LHCN-M2 (cell line): Measurements from ENCODE around the gene TRIM10. TPM values are rescaled to one million over a fixed set of nuclear protein-coding genes. Genes with fewer than 3 reads are reported as not detected.
"Not testable (repeated sequence)": the region's sequence is repeated elsewhere in the genome, so short reads cannot be mapped to it uniquely, and the experiment has no call there.

Experiments
- DNase-seq: peaks from one replicate; pipeline ENCODE4 v3.0.0-alpha.2; 2012; ENCODE audit warnings: low read depth
- total RNA-seq: library from RNA; depleted of rRNA; stranded (reverse); fragments of >200 nt; gene quantifications from 2 replicates; pipeline ENCODE4 v1.2.3, GENCODE V29; 2014

The TRIM10 gene
- total RNA-seq, 1 experiment from 2014 or later: not detected

DNA sequence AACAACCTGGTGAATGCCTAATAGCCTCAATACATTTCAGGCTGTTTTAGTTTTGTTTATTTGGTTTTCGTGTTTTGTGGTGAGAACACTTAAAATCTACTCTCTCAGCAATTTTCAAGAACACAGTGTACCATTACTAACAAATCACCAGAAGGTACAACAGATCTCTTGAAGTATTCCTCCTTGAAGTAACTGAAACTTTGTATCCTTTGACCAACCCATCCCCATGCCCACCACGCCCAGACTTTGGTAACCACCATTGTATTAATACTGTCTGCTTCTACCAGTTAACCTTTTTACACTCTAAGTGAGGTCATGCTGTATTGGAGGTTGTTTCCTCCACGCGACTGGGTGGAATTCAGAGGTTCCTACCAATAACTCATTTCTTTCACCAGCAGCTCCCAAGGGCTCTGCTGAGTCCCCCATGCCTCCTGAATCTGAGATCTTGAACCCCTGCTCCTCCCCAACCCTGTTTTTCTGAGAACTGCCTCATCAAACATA lies 30.8 kb downstream of the TRIM10 start:
- no peak for DNase-seq

DNA sequence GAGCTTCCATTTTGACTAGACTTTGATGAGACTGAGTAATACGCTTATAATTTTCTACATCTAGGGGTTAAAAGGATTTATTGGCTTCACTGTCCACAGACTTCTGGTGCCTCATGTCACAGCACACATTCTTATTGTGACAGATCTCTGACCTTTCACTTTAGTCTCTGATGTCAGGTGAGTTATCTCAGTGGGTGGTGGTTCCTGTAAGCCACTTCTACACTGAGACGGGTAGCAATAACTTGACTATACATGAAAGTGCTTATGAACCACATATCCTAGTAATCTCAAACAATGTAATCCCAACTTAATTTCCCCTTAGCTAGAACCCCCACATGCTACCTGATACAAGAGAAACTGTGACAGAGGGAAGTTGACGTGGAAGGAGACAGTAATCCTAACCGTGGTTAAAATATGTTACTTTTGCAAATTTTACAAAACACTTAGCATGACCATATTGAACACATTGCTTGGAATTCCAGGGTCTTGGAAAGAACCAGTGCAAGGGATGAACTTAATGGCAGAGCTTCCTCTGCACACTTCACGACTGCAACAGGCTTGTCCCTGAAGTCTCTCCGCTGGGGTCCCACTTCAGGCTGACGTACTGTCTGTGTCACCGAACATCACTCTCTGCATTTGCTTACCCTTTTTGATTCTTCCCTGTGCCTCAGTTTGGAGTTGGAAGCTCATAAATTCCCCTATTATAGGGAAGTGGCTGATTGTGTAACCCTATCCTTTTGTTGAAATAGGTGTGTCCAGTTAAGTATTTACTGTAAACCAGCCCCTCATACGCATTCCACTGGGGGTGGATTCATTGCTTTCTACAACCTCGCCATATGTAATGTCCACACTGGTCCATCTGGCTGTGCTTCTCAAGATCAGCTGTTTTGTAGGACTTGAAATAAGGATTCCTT lies 31.5 kb downstream of the TRIM10 start:
- DNase-seq: peak; percentile 10

DNA sequence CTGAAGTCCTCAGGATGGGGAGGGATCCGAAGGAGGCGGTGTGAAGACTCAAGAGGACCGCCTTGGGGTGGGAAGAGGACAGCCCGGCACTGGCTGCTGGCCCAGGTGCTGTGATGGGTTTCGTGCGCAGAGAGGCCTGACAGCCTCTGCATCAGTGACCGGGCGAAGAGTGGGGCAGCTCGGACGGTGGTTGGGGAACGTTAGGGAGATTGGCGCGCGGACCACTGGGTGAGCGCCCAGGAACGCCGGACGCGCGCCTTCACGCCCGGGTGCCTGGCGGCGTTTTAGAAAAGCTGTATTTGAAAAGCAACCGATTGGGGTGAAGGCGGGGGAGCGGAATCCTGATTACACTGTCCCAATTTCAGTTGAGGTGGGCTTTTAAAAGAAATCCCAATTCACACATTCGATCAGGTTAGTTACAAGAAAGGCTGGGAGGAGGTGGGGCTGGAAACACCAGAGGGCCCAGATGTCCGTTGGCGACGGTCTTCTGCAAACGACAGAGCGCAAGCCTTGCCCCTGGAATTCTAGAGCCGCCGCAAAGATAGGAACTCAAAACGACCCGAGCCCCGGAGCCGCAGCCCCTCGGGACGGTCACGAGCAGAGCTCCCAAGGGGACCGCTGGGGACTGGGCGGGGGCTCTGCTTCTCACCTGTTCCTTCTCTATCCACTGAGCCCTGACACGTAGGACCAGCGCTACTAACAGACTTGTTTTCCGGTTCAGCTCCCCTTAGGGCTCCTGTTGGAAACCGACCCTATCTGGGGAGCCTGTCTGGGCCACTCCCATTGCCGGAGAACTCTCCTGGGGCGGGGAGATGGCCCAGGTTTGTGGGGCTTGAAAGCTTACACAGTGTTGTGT lies 33.5 kb downstream of the TRIM10 start:
- no peak for DNase-seq

DNA sequence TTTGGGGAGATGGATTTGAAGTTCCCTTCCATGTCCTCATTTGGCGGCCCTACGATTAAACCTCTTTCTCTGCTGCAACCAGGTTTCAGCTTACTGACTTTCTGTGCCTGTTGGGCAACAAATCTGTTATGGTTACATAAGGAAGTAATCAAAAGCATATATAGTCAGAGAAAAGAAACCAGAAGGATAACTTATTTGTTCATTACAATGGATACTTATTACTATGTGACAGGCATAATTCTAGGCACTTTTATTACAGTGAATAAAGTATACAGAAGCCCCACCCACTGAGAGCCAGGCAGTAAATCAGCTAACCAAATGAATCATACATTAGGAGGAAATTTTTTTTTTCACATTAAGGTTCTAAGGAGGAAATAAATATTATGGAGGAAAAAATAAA lies 38.5 kb downstream of the TRIM10 start:
- DNase-seq: no peak

DNA sequence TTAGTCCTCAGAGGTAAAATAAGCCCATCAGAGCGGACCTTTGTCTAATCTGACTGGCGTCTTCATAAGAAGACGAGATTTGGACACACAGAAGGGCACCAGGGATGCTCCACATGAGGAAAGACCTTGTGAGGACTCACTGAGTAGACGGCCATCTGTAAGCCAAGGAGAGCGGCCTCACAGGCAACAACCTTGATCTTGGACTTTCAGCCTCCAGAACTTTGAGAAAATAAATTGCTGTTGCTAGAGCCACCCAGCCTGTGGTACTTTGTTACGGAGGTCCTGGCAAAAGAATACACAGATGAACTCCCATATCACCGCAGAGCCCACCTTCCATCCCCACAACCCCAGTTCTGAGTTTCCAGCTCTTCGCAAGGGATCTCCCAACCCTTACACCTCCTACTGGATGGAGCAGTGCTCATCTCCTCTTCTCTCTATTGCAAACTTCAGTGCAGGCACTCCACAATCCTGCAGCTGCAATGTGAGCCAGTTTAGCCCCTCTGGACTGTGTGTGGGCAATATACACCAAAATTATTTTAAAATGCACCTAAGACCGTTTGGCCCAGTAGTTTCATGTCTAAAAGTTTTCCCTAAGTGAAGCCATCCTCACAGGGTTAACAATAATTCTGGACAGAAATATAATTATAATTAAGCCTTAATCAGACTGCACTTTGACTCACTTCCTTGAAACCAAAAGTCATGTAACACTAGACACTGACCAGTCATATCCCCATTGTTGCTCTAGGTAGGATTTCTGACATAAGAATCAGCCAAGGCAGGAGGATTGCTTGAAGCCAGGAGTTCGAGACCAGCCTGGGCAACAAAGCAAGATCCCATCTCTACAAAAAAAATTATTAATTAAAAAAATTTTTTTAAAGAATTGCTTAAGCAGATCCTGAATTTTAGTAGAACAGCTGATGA lies 39.3 kb downstream of the TRIM10 start:
- DNase-seq: no peak

DNA sequence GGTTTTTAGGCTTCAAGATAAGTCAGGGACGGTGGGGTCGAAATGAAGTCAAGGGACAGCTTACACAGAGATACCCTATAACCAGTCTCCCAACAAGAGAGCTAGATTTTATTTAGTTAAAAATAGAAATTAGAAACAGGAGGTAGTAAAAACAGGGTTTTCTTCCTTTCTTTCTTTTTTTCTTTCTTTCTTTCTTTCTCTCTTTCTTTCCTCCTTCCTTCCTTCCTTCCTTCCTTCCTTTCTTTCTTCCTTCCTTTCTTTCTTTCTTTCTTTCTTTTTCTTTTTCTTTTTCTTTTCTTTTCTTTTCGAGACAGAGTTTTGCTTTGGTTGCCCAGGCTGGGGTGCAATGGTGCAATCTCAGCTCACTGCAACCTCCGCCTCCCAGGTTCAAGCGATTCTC lies 42.3 kb downstream of the TRIM10 start:
- DNase-seq: not testable (repeated sequence)

DNA sequence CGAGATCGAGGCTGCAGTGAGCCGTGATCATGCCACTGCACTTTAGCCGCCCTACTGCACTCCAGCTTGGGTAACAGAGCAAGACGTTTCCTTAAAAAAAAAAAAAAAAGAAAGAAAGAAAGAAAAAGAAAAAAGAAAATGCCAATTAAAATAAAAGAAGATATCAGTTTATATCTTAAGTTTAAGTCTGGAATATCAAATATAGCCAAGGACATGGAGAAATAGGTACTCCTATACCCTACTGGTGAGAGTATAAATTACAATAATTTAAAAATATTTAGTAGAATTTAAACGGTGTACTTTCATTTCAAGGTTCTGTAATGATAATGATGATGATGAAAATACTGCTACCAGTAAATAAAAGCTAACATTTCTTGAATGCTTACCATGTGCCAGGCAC lies 44.3 kb downstream of the TRIM10 start:
- no peak for DNase-seq

DNA sequence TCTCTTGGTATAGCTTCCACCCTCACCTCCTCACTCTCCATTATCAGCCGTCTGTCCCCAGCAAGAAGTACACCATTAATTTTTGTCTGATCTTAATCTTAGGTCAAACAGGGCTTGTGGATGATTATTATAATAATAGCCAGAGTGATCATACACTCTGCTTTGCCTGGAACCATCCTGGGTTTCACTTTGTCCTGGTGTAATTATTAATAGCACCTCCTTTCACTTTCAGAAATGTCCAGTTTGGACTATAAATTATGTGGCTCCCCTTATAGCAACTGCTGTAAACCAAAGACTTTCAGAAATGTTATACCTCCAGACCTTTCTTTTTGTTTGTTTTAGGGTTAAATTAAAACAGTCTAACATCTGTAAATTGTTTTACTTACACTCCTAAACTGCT lies 47.2 kb downstream of the TRIM10 start:
- DNase-seq: no peak

DNA sequence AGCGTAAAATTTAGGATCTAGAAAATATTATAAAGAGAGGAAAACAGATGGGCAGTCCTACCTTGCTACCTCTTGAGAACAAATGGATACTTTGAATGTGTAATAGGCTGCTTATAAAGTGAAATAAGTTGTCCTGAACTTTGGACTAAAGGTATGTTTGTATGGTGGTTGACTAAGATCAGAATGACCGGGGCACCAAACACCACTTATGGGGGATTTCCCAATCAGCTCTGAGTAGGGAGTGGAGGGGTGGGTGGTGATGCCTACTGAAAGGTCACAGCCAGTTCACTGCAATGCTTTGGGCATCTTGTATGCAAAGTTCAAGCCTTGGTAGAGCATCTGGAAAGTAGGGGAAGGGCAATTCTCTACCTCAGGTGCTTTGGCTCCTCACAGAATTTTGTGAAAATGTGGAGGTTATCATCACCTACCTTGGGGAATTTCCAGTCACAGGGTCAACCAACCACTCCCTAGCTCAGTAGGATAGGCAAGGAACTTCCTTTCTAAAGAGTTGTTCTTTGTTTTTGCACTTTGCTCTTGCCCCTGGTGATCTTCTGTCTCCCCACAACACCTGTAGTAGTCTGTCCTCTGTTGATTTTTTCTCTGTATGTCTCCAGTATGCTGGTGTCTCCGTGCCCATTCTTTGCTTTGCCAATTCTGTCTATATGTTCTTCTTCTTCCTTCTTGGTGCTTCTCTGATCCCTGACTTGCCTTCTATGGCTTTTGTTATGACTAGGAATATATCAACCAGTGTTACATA lies 47.8 kb downstream of the TRIM10 start, which contains the start of gene TRIM31:
TRIM31 (minus strand) TSS at position 88 of the 757 bp plus-strand sequence. CDS start 285 bp downstream, outside the sequence.
- DNase-seq: no peak

DNA sequence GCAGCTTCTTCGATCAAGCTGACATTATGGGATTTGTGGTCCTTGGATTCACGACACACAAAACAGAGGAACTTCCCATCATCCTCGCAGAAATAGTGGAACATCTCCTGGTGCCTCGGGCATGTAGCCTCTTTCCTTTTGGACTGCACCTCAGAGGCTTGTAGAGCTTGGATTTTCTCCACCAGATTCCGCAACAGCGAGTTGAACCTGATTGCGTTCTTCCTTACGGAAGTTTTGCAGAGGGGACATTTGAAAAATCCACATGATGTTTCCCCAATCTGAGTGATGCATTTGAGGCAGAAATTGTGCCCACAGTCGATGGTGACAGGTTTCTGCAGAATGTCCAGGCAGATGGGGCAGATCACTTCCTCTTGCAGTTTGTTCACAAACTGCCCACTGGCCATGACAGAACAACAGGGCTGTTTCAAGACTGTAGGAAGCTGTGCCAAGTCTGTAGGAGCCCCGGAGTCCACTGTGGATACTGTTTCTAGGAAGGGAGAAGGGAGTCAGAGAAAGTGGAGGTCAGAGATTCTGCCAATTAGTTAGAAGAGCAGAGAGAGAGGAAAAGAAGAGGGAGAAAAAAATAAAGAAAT lies 48.5 kb downstream of the TRIM10 start:
- DNase-seq: no peak

DNA sequence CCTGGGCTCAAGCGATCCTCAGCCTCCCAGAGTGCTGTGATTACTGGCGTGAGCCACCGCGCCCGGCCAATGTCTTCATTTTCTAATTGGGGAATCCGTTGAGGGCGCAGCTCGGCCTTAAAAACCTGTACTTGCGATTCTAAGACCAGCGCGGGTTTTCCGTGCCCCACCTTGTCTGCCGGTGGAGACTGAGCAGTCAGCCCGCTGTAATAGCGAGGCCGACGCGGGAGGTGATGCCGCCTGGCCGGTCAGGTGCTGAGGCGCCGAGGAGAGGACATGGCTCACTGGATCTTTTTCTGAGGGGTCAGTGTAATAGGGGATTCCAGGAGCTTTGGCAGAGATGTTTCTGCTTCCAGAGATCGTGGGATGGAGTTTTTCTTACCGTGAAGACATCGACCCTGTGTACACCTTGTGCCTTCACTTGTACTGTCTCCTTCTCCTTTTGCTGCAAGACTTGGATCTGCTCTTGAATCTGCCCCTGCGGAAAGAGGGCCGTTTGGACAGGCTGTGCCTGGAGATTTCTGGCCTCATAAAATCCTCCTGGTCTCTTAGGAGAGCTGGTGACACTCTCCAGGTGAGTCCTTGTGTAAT lies 49.6 kb downstream of the TRIM10 start:
- DNase-seq: no peak

DNA sequence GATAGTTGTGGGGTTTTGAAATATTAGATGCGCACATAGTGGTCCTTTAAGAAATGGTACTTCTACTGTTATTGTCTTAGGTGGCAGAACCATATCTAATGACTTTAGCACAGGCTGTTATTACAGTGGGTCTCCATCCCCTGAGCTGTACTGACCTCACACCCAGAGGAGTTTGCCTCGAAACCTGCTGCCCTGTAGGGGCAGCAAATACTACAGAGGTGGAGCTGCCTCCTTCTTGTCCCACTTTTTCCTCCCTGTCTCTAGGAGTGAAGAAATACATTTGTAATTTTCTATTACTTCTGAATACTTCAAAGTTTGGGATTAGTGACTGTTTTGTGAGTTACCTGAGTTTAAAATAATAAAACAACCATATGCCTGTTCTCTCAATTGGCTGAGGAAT lies 56.4 kb downstream of the TRIM10 start:
- no peak for DNase-seq

DNA sequence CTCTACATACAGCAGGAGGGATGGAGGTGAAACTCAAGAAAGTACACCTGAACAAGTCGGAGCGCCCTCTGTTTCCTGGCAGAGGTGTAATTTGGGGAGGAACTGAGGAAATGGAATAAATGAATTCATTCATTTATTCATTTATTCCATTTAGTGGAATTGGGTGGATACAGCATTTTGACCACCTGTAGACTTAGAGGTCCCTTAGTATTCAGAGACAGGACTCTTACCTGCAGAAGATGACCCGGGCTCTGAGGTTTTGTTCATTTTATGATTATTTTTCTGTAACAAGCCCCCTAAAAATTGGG lies 57.2 kb downstream of the TRIM10 start:
- no peak for DNase-seq

DNA sequence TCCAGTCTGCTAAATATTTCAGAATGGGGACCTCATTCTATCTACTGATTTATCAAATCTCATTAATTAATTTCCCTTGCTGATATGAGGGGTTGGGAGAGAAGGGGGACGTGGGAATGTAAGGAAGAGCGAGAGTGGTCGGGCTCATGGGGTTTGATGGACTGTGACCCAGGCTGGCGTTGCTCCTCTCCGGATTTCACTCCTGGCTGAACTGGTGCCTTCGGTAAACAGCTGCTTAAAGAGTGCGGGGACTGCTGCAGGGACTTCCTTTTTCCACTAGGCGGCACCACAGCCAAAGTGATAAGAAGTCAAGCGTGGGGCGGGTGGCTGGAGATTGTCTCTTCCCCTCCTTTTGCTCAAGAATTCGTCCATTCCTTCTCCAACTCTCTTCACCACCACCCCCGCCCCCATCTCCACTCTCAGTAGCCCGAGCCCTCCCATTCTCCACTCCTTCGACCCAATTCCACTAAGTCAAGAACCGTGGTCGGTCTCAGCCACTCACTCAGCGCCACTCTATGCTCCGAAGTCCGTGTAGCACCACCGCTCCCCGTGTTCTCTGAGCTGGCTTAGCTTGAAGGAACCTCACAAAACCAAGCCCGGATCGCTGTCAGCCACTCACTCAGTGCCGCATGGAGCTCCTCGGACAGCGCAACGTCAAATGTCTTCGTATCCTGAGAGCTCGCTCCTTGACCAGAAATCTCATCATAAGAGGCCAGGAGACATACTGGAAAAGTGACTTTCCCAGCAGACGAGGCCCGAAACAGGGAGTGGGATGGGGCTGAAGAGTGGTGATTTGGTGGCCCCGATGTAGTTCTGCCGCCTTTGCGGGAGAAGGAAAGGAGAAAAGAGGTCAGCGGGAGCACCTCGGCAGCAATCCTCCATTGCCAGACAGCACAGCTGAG lies 57.8 kb downstream of the TRIM10 start:
- DNase-seq: peak; percentile 88

DNA sequence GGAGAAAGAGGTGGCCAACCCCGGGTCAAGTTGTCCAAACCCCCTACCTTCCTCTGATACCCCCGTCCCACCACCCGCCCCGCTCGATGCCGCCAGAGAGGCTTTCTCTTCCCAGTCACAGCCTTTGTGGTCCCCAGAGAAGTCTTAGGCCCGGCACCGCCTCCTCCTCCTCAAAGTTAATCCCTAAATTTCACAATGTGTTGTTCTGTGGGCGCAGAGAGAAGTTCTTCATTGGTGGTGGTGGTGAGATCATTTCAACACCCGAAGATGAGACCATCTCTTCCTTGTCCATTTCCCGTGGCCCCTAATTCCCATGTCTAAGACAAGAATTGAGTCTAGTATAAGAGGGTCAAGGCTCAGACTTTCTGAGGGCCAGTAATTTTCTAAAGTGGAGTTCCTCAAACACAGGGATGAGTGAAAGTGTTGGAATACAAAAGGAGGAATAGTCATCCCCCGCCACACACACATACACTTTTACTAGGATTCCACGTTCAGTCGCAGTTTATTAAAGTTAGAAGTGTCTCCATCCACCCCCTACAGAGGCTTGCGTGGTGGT lies 58.5 kb downstream of the TRIM10 start:
- peak; percentile 75 for DNase-seq
